ENCODE results near the gene DEAF1.

DNA sequence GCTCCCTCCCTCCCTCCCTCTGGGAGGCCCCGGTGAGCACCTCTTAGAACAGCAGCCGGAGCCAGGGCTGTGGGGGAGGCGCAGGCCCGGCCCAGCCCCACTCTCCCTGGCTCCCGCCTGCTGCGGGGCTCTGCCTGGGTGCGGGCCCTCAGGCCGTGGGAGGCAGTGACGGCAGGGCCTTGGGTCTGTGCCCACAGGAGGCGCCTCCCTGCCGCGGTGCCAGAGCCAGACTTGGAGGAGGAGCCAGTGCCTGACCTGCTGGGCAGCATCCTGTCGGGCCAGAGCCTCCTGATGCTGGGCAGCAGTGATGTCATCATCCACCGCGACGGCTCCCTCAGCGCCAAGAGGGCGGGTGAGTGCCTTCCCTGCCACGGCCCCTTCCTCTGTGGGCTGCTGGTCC lies 88.8 kb downstream of the DEAF1 start:
- no peak for TF ChIP-seq EZH2 (IDR thresholded peaks at IDR 0.05; ENCODE audit: insufficient read depth, poor library complexity, severe bottlenecking)
- TF ChIP-seq EZH2phosphoT487 (IDR thresholded peaks at IDR 0.05; ENCODE audit: insufficient read depth, low read depth): no peak

All from GM23248 (cell line).